HEK293 (cell line): ENCODE measurements around the gene ADCY1.

ENCODE experiments used
- CTCF ChIA-PET: fragments of 350-600 bp; formaldehyde crosslinking; extraction: SDS; loops from one replicate; lab custom pipeline; 2021; ENCODE audit warnings: antibody characterized with exemption; lab: Yijun Ruan, JAX
- POLR2A ChIA-PET: fragments of 300-600 bp; formaldehyde crosslinking; extraction: SDS; loops from one replicate; lab custom pipeline; 2020; ENCODE audit warnings: antibody characterized with exemption, inconsistent platforms; lab: Yijun Ruan, JAX
- H3K27ac ChIP-seq: fragments of 200-500 bp; sonication (Bioruptor generic); 2 replicates; pipeline ENCODE4 v1.5.1; 2014; ENCODE audit warnings: low read depth, low read length, control low read depth, inconsistent platforms; ENCODE audit errors: extremely low read depth
- H3K36me3 ChIP-seq, 2 experiments: fragments of 200-500 bp in 1 of 2; sonication (Bioruptor generic) in 1 of 2; 1 replicate in 1 of 2; 2 replicates in 1 of 2; pipeline ENCODE4 v1.5.1; 2014 to 2017; ENCODE audit warnings: inconsistent platforms in 2 of 2, low read length in 2 of 2; ENCODE audit not compliant: control insufficient read depth in 2 of 2, insufficient read depth in 1 of 2
- H3K4me1 ChIP-seq: fragments of 200-500 bp; sonication (Bioruptor generic); 2 replicates; pipeline ENCODE4 v1.5.1; 2014; ENCODE audit warnings: mild to moderate bottlenecking, low read length, inconsistent platforms; ENCODE audit not compliant: control insufficient read depth, insufficient read depth
- H3K4me3 ChIP-seq: 2 replicates; pipeline ENCODE4 v1.5.1; 2011; ENCODE audit warnings: low read depth, mild to moderate bottlenecking, control low read depth, low read length, moderate library complexity
- H3K9me3 ChIP-seq: fragments of 200-500 bp; sonication (Bioruptor generic); 2 replicates; pipeline ENCODE4 v1.5.1; 2014; ENCODE audit warnings: low read depth, low read length, inconsistent platforms; ENCODE audit not compliant: control insufficient read depth, insufficient read depth
- MEIS1 ChIP-seq: sonication (generic); formaldehyde crosslinking; IDR thresholded peaks from 2 replicates; pipeline ENCODE4 v1.8.1; 2022; ENCODE audit warnings: missing genetic modification reagents, mild to moderate bottlenecking, borderline replicate concordance
- MZF1 ChIP-seq: fragments of 450-650 bp; formaldehyde crosslinking; IDR thresholded peaks from 2 replicates; pipeline ENCODE4 v1.5.1; 2017; ENCODE audit warnings: missing biosample characterization, missing genetic modification characterization, borderline replicate concordance
- OVOL3 ChIP-seq: fragments of 450-650 bp; formaldehyde crosslinking; IDR thresholded peaks from 2 replicates; pipeline ENCODE4 v1.5.1; 2016; ENCODE audit warnings: missing biosample characterization, missing genetic modification characterization
- SP3 ChIP-seq: fragments of 450-650 bp; formaldehyde crosslinking; IDR thresholded peaks from 2 replicates; pipeline ENCODE4 v1.5.1; 2016; ENCODE audit warnings: missing biosample characterization, missing genetic modification characterization
- WT1 ChIP-seq: fragments of 450-650 bp; formaldehyde crosslinking; IDR thresholded peaks from 2 replicates; pipeline ENCODE4 v1.5.1; 2016; ENCODE audit warnings: missing biosample characterization, missing genetic modification characterization
- YY1 ChIP-seq: fragments of 450-650 bp; formaldehyde crosslinking; IDR thresholded peaks from 2 replicates; pipeline ENCODE4 v1.5.1; 2018; ENCODE audit warnings: missing biosample characterization, missing genetic modification characterization
- ZBTB7A ChIP-seq: fragments of 450-650 bp; formaldehyde crosslinking; IDR thresholded peaks from 2 replicates; pipeline ENCODE4 v1.5.1; 2016; ENCODE audit warnings: low read depth, missing biosample characterization, missing genetic modification characterization
- ZFP41 ChIP-seq: fragments of 450-650 bp; formaldehyde crosslinking; IDR thresholded peaks from 2 replicates; pipeline ENCODE4 v1.5.1; 2016; ENCODE audit warnings: missing biosample characterization, missing genetic modification characterization, borderline replicate concordance
- ZNF157 ChIP-seq: fragments of 450-650 bp; formaldehyde crosslinking; IDR thresholded peaks from 2 replicates; pipeline ENCODE4 v1.5.1; 2016; ENCODE audit warnings: missing biosample characterization, missing genetic modification characterization
- ZNF19 ChIP-seq: fragments of 450-650 bp; formaldehyde crosslinking; IDR thresholded peaks from 2 replicates; pipeline ENCODE4; 2016; ENCODE audit warnings: missing biosample characterization, missing genetic modification characterization, low read depth
- ZNF214 ChIP-seq: fragments of 450-650 bp; formaldehyde crosslinking; IDR thresholded peaks from 2 replicates; pipeline ENCODE4 v1.5.1; 2017; ENCODE audit warnings: missing biosample characterization, mild to moderate bottlenecking, missing genetic modification characterization, borderline replicate concordance
- ZNF23 ChIP-seq: fragments of 450-650 bp; formaldehyde crosslinking; IDR thresholded peaks from 2 replicates; pipeline ENCODE4 v1.5.1; 2016; ENCODE audit warnings: missing biosample characterization, missing genetic modification characterization, borderline replicate concordance
- ZNF391 ChIP-seq: fragments of 450-650 bp; formaldehyde crosslinking; IDR thresholded peaks from 2 replicates; pipeline ENCODE4 v1.5.1; 2016; ENCODE audit warnings: low read depth, missing biosample characterization, missing genetic modification characterization, borderline replicate concordance
- ZNF404 ChIP-seq: fragments of 450-650 bp; formaldehyde crosslinking; IDR thresholded peaks from 2 replicates; pipeline ENCODE4 v1.5.1; 2017; ENCODE audit warnings: missing biosample characterization, missing genetic modification characterization
- ZNF433 ChIP-seq: fragments of 450-650 bp; formaldehyde crosslinking; IDR thresholded peaks from 2 replicates; pipeline ENCODE4 v1.5.1; 2016; ENCODE audit warnings: missing biosample characterization, missing genetic modification characterization, low read depth
- ZNF544 ChIP-seq: fragments of 450-650 bp; formaldehyde crosslinking; IDR thresholded peaks from 2 replicates; pipeline ENCODE4 v1.5.0; 2017; ENCODE audit warnings: missing biosample characterization, missing genetic modification characterization
- ZNF561 ChIP-seq: fragments of 450-650 bp; IDR thresholded peaks from 2 replicates; pipeline ENCODE4 v1.5.1; 2018; ENCODE audit warnings: missing biosample characterization, missing genetic modification characterization, borderline replicate concordance
- ZNF571 ChIP-seq: fragments of 450-650 bp; formaldehyde crosslinking; IDR thresholded peaks from 2 replicates; pipeline ENCODE4 v1.5.0; 2017; ENCODE audit warnings: missing biosample characterization, missing genetic modification characterization
- ZNF626 ChIP-seq: fragments of 450-650 bp; sonication (Bioruptor Pico); formaldehyde crosslinking; IDR thresholded peaks from 2 replicates; pipeline ENCODE4 v1.5.1; 2018; ENCODE audit warnings: missing biosample characterization, missing genetic modification characterization, inconsistent platforms
- ZNF701 ChIP-seq: fragments of 450-650 bp; formaldehyde crosslinking; IDR thresholded peaks from 2 replicates; pipeline ENCODE4 v1.5.1; 2016; ENCODE audit warnings: missing biosample characterization, missing genetic modification characterization
- ZNF776 ChIP-seq: fragments of 450-650 bp; formaldehyde crosslinking; IDR thresholded peaks from 2 replicates; pipeline ENCODE4 v1.5.0; 2017; ENCODE audit warnings: missing biosample characterization, missing genetic modification characterization, borderline replicate concordance
- ZNF791 ChIP-seq: fragments of 450-650 bp; formaldehyde crosslinking; IDR thresholded peaks from 2 replicates; pipeline ENCODE4 v1.5.1; 2016; ENCODE audit warnings: missing biosample characterization, missing genetic modification characterization
- TF ChIP-seq, protein P1 (sequence below): fragments of 450-650 bp; formaldehyde crosslinking; IDR thresholded peaks from 2 replicates; pipeline ENCODE4 v1.5.1; 2017; ENCODE audit warnings: missing biosample characterization, missing genetic modification characterization
- TF ChIP-seq, protein P2 (sequence below): fragments of 450-650 bp; formaldehyde crosslinking; IDR thresholded peaks from 2 replicates; pipeline ENCODE4 v1.5.1; 2016; ENCODE audit warnings: missing biosample characterization, missing genetic modification characterization
- TF ChIP-seq, protein P3 (sequence below): fragments of 450-650 bp; formaldehyde crosslinking; IDR thresholded peaks from 2 replicates; pipeline ENCODE4 v1.5.1; 2016; ENCODE audit warnings: missing biosample characterization, missing genetic modification characterization

The ADCY1 gene

DNA sequence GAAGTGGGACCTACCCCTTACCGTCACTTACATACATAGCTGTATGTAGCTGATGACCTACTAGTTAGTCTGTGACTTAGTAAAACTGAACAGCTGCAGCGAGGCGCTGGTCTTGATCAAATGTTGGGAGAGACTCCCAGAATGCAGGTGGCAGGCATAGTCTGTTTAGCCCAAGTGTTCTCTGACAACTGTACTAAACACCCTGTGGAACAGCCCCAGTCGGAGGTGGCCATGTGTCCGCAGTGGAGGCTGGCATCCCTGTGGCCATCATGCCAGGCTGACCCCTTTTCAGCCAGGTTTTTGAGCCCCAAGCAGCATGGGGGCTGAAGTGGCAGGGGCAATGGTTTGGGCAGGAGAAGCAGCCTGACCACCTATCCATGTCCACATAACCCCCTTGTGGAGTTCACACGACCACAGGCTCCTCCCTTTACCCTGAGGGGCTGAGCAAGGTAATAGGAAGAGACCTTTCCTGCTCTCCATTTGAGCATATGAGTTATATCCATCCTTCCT, 7.2 kb downstream of the ADCY1 start (continued):
- TF ChIP-seq MZF1 (tag by site-specific recombination): no peak
- no peak for TF ChIP-seq ZNF433 (tag by site-specific recombination)

DNA sequence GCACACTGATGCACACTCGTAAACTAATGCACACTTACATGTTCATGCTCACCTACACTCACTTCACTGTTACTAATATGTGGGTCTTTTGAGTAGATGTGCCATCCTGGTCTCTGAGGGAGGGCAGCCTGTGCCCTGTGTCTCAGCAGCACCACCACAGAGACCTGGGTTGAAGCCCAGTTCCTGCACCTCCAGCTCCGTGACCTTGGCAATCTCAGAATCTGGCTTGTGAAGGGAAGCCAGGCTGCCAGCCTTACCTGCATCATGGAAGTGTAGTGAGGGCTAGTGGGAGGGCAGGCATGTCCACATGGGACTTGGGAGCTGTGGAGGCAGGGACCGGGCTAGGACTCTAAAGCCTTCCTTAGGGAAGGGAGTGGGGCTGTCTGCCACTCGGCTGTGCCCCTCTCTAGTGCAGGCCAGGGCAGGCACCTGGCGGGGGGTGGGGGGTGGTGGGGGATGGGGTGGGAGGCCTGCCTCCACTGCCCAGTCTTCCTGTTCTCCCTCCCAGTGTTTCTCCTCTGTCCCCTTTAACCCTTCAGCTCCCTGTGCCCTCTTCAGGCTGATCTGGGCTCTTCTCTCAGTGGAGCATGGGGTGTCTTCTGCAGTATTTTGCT, 8.1 kb downstream of the ADCY1 start:
- Histone ChIP-seq H3K9me3 (no peaks in the 10 kb centered on the region), H3K36me3 (no peaks in the 10 kb centered on the region), H3K4me3 (no peak overlapping the region), H3K27ac (no peak overlapping the region), H3K4me1 (no peaks in the 10 kb centered on the region)
- CTCF ChIA-PET: interaction anchor here (1.2 kb wide), 1 partner anchor 322 kb away, joined by 3 read pairs; no protein-coding TSS in a partner anchor
- no peak for TF ChIP-seq YY1 (tag by site-specific recombination)
- TF ChIP-seq ZNF571: no peak
- TF ChIP-seq, protein P1, sequence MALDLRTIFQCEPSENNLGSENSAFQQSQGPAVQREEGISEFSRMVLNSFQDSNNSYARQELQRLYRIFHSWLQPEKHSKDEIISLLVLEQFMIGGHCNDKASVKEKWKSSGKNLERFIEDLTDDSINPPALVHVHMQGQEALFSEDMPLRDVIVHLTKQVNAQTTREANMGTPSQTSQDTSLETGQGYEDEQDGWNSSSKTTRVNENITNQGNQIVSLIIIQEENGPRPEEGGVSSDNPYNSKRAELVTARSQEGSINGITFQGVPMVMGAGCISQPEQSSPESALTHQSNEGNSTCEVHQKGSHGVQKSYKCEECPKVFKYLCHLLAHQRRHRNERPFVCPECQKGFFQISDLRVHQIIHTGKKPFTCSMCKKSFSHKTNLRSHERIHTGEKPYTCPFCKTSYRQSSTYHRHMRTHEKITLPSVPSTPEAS (tag by site-specific recombination): no peak
- no peak for TF ChIP-seq ZBTB7A (tag by site-specific recombination)
- TF ChIP-seq ZNF157 (tag by site-specific recombination): no peak
- TF ChIP-seq ZNF19 (tag by site-specific recombination): no peak
- no peak for TF ChIP-seq MEIS1 (CRISPR knock-in tag)
- no peak for TF ChIP-seq SP3 (tag by site-specific recombination)
- TF ChIP-seq, protein P2, sequence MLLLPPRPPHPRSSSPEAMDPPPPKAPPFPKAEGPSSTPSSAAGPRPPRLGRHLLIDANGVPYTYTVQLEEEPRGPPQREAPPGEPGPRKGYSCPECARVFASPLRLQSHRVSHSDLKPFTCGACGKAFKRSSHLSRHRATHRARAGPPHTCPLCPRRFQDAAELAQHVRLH (tag by site-specific recombination): no peak
- TF ChIP-seq, protein P3, sequence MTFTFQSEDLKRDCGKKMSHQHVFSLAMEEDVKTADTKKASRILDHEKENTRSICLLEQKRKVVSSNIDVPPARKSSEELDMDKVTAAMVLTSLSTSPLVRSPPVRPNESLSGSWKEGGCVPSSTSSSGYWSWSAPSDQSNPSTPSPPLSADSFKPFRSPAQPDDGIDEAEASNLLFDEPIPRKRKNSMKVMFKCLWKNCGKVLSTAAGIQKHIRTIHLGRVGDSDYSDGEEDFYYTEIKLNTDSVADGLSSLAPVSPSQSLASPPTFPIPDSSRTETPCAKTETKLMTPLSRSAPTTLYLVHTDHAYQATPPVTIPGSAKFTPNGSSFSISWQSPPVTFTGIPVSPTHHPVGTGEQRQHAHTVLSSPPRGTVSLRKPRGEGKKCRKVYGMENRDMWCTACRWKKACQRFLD (tag by site-specific recombination): no peak
- TF ChIP-seq ZNF561: no peak
- POLR2A ChIA-PET: no interaction called here

DNA sequence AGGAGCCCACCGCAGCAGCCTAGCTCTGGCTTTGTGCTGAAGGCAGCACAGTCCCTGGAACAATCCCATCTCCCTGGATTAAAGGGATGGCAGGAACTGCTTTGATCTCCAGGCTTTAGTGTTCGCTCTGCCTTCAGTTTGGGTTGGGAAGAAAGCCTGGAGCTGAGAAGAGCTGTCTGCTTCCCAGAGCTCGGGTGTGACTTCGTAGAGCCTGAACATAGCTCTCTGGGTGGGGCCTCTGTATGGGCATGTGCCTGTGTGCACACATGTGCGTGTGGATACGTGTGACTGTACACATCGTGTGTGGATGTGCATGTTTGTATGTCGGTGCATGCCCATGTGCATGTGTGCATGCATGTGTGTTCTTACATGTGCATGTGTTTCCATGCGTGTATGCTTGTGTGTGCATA, 8.7 kb downstream of the ADCY1 start:
- POLR2A ChIA-PET: no interaction called here
- CTCF ChIA-PET: interaction anchor here (0.7 to 1.2 kb wide), 2 partner anchors 309 to 322 kb away, joined by 3 read pairs; no protein-coding TSS in a partner anchor
- Histone ChIP-seq H3K27ac (no peak overlapping the region), H3K4me1 (no peaks in the 10 kb centered on the region), H3K36me3 (no peaks in the 10 kb centered on the region), H3K4me3 (no peak overlapping the region), H3K9me3 (no peaks in the 10 kb centered on the region)
- no peak for TF ChIP-seq ZFP41 (tag by site-specific recombination)
- TF ChIP-seq ZNF776: no peak
- TF ChIP-seq ZNF404: no peak
- TF ChIP-seq ZNF391 (tag by site-specific recombination): no peak
- TF ChIP-seq WT1: no peak
- no peak for TF ChIP-seq ZNF571

DNA sequence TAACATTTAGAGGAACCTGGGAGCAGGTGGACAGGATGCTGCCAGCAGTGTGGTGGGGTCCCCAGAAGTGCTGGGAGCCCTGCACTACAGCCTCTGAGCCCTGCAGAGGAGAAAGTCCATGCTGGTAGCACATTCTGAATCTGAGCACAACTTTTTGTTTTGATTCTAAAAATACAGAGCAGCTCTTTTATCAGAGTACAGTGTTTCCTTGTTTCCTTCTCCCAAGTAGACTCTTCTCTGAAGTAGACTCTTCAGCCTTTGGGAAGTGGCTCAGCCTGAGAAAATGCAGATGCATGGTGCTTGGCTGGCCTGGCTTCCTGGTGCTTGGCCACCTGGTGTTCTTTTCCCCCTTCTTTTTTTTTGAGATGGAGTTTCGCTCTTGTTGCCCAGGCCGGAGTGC, 9.1 kb downstream of the ADCY1 start:
- no peaks in the 10 kb centered on the region for H3K9me3 ChIP-seq
- no peak overlapping the region for H3K4me3 ChIP-seq
- ChIA-PET CTCF (interaction anchor here (0.7 kb wide), 1 partner anchor 310 kb away, joined by 3 read pairs; no protein-coding TSS in a partner anchor), POLR2A (no interaction called here)
- no peaks in the 10 kb centered on the region for H3K4me1 ChIP-seq
- H3K36me3 ChIP-seq: no peaks in the 10 kb centered on the region
- no peak overlapping the region for H3K27ac ChIP-seq
- TF ChIP-seq ZNF23 (tag by site-specific recombination) (no peak), OVOL3 (tag by site-specific recombination) (no peak), ZNF214 (no peak), MEIS1 (CRISPR knock-in tag) (no peak), ZNF626 (tag by site-specific recombination) (no peak), ZNF791 (tag by site-specific recombination) (no peak), ZNF701 (tag by site-specific recombination) (no peak), ZNF544 (no peak)
